ENCODE results near the gene CILP.
A peak's percentile ranks its signal among the peaks of the same experiment; 100 is the strongest.
"Not testable (repeated sequence)": the region's sequence is repeated elsewhere in the genome, so short reads cannot be mapped to it uniquely, and the experiment has no call there.

CILP gene

DNA sequence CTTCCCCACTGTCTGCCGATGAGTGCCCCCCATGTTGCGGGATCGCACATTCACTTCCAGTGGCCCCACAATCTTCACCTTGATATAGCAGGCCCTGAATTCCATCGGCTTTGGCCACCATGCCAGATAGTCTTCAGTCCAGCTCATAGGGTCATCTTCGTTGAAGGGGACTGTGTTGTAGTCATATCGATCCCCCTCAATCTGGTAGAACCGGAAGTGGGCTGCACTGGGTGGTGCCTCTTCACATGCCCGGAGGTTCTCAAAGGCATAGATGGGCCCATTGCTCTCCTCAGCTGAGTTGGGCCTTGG is 14.0 kb downstream of the CILP start:
- no peak overlapping the region for H3K4me3 ChIP-seq (ENCODE audit: low read depth, low read length)
- TF ChIP-seq, protein P1, sequence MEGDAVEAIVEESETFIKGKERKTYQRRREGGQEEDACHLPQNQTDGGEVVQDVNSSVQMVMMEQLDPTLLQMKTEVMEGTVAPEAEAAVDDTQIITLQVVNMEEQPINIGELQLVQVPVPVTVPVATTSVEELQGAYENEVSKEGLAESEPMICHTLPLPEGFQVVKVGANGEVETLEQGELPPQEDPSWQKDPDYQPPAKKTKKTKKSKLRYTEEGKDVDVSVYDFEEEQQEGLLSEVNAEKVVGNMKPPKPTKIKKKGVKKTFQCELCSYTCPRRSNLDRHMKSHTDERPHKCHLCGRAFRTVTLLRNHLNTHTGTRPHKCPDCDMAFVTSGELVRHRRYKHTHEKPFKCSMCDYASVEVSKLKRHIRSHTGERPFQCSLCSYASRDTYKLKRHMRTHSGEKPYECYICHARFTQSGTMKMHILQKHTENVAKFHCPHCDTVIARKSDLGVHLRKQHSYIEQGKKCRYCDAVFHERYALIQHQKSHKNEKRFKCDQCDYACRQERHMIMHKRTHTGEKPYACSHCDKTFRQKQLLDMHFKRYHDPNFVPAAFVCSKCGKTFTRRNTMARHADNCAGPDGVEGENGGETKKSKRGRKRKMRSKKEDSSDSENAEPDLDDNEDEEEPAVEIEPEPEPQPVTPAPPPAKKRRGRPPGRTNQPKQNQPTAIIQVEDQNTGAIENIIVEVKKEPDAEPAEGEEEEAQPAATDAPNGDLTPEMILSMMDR (IDR thresholded peaks at IDR 0.05; ENCODE audit: insufficient read depth, low read depth, low read length, missing control alignments) = no peak
- DNase-seq (ENCODE audit: low read depth) = no peak

DNA sequence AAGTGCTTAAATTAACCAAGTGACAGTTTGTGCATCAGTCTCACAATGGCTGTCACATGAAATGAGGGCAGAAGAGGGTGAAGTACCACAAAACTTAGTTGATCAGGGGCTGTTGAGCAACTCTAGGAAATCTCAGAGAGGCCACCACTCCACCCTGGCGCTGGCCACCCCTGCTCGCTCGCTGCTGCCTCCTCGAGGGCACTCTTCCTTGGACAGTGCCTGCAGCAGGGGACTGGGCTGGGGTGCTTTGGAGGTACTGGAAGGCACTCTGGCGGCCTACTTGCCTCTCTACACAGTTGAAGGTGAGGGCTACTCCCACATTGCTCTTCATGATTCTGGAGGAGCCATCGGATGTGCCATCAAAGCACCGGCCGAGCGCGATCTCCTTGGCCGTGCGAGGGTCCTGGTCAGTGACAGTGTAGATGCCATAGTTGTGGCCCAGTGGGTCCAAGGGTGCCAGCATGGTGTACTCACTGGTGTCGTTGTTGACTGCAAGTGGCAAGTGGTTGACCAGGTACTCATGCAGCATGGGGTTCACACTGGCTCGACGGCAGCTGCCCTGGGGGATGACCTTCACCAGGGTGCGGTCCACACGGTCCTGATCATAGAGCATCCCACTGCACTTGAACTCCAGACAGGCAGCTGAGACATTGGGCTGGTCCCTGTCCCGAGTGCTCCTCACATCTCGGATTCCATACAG is 14.5 kb downstream of the CILP start:
- TF ChIP-seq, protein P1 (IDR thresholded peaks at IDR 0.05; ENCODE audit: insufficient read depth, low read depth, low read length, missing control alignments) = no peak
- no peak for DNase-seq (ENCODE audit: low read depth)
- no peak overlapping the region for H3K4me3 ChIP-seq (ENCODE audit: low read depth, low read length)

- H3K4me3 ChIP-seq (ENCODE audit: low read depth, low read length) = no peak overlapping the region
- no peak for DNase-seq (ENCODE audit: low read depth)
- TF ChIP-seq, protein P1 (IDR thresholded peaks at IDR 0.05; ENCODE audit: insufficient read depth, low read depth, low read length, missing control alignments) = no peak
Measured at GRCh38 chr15:65195548-65195923, 15.7 kb downstream of the CILP start.

DNA sequence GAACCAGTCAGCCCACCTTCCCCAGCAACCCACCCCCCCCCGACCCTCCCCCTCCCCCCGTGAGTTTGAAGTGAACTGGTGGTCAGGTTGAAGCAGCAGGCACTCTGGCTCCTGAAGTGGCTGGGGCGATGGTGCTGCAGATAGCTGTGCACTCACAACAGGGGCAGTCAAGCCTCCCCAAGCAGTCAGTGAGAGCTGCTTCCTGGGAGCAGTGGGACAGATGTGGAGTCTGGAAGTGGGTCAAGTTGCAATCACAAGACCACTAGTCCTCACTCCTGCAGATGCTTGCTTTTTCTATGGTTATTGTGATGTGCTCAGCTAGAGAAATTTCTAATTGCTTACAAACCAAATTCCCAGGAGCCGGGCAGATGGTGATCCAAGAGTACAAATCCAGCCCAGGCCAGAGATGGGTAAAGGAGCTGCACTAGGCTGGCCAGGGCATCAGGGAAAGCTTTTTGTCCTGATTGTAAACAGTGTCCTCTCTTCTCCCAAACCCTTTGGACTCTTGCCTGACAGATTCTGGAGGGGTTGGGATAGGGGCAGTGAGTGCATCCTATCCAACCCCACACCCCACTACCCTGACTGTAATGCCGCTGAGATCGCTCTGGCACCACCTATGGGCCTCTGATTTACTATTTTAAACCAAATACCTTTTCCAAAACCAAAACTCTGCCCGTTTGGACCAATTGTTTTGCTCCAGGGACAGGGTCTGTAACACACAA is 16.3 kb downstream of the CILP start:
- TF ChIP-seq, protein P1 (IDR thresholded peaks at IDR 0.05; ENCODE audit: insufficient read depth, low read depth, low read length, missing control alignments) = no peak
- no peak overlapping the region for H3K4me3 ChIP-seq (ENCODE audit: low read depth, low read length)
- DNase-seq (ENCODE audit: low read depth) = no peak

DNA sequence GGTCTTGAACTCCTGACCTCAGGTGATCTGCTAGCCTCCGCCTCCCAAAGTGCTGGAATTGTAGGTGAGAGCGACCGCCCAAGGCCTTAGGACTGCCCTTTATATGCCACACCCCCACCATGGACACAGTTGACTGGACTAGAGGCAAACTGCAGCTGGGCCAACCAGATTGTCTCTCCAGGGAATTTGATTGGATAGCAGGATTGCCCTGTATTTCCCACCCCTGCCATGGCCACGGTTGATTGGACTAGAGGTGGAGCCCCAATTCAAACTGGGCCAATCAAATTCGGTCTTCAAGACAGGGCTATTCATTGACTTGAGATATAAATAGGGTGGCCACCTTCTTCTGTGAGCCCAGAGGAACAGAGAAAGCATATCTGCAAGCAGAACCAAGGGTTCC is 19.3 kb downstream of the CILP start:
- TF ChIP-seq, protein P1 (IDR thresholded peaks at IDR 0.05; ENCODE audit: insufficient read depth, low read depth, low read length, missing control alignments) = no peak
- H3K4me3 ChIP-seq (ENCODE audit: low read depth, low read length) = no peak overlapping the region
- DNase-seq (ENCODE audit: low read depth) = peak; percentile 32

DNA sequence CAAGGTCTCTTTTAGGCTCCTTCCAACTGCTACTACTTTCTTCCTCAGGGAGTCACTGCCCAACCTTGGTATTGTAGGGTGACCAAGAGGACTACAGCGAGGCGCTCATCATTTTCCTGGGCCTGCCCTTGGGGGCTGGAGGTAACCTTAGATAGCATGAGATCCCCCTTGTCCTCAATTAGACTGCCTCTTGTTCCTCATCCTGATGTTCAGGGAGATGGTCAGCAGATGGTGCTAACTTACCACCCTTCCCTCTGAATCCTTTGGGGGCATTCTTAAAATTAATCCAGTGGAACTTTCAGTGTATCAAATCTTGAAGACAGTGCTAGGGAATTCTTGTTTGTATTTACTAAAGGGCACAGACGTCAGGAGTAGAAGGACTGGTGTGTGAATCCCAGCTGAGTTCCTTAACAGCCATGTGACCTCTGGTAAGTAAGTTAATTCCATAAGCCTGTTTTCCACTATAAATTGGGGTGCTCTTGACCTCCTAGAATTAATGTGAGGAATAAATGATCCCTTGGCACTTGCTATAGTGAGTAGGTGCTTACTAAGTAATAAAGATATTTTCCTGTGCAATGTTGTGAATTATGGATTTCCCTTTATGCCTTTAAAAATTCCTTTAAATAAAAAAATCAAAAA is 22.1 kb downstream of the CILP start:
- TF ChIP-seq, protein P1 (IDR thresholded peaks at IDR 0.05; ENCODE audit: insufficient read depth, low read depth, low read length, missing control alignments) = peak; percentile 59
- H3K4me3 ChIP-seq (ENCODE audit: low read depth, low read length) = no peak overlapping the region
- DNase-seq (ENCODE audit: low read depth) = peak; percentile 62

GRCh38 chr15:65188472-65188871 is 22.8 kb downstream of the CILP start:
- H3K4me3 ChIP-seq (ENCODE audit: low read depth, low read length); DNase-seq (ENCODE audit: low read depth): not testable (repeated sequence)
